GM21529 (cell line): ENCODE data around the gene GGT5.
"Not testable (repeated sequence)": the region's sequence is repeated elsewhere in the genome, so short reads cannot be mapped to it uniquely, and the experiment has no call there.

Experiments
- ATAC-seq: cut with Tn5 transposase; IDR thresholded peaks from one replicate; pipeline ENCODE4 v1.9.1; 2021; ENCODE audit not compliant: unreplicated experiment

Gene GGT5

DNA sequence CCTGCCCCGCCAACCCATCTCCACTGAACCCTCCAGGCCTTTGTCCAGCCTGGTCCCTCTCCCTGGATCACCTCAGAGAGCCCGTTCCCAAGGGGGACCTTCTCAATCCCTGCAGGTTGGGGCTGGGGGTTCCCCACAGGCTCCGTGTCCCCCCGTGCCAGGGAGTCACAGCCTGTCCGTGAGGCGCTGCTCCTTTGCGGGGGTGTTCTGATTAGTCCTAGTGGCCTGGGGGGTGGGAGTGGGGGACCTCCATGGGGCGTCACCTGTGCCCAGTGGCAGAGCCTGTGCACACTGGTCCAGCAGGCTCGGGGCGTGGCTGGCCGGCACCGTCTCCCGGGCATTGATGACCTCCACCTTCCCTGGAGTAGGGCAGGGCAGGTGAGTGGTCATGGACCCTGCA lies 11.6 kb downstream of the GGT5 start:
- ATAC-seq, result no peak

DNA sequence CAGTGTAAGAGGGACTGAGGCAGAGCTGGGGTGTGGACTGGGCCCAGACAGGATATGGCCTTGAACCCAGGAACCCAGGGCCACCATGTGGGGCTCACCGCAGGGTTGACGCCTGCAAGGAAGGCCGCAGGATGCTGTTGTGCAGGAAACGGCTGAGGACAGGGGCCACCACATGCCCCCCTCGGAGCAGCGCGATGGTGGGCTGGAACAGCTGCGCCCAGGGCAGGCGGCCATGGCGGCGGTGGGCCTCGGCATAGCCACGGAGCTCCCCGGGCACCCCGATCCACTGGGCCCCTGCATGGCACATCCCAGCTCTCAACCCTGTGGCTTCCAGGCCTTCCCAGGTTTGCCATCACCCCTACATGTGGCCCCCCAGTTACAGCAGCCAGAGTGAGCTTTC lies 12.2 kb downstream of the GGT5 start:
- no peak for ATAC-seq

DNA sequence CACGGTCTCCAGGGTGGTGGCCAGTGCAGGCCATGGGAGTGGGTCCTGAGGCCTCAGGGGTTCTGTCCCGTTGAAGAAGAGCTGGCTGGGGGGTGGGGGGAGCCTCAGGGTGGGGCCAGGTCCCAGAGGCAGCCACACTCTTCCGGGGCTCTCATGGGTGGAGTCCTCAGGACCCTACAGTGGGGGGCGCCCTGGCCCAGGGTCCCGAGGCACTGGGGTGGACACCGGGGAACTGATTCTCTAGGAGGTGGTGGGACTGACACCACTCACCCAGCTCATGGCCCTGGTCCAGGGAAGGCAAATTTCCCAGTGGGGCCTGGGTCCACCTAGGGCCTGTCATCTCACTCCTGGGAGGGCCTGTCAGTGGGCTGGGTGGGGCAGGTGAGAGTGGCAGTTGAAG lies 12.8 kb downstream of the GGT5 start:
- no peak for ATAC-seq

DNA sequence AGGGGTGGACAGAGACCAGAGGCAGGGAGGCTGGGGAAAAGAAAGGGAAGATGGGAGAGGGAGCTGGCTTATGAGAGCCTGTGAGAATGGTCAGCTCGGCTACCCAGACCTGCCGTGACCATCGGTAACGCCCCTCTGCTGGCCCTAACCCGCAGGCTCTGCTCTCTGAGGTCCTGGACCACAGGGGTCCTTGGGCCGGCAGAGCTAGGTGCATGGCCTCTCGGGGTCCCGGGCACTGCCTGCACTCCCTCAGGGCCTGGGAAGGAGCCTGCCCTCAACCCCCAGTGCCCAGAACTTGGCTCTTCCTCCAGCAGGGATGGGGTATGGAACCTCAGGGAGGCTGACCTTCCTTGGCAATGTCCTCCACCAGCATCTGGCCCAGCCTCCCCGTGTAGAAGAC lies 13.2 kb downstream of the GGT5 start:
- no peak for ATAC-seq

DNA sequence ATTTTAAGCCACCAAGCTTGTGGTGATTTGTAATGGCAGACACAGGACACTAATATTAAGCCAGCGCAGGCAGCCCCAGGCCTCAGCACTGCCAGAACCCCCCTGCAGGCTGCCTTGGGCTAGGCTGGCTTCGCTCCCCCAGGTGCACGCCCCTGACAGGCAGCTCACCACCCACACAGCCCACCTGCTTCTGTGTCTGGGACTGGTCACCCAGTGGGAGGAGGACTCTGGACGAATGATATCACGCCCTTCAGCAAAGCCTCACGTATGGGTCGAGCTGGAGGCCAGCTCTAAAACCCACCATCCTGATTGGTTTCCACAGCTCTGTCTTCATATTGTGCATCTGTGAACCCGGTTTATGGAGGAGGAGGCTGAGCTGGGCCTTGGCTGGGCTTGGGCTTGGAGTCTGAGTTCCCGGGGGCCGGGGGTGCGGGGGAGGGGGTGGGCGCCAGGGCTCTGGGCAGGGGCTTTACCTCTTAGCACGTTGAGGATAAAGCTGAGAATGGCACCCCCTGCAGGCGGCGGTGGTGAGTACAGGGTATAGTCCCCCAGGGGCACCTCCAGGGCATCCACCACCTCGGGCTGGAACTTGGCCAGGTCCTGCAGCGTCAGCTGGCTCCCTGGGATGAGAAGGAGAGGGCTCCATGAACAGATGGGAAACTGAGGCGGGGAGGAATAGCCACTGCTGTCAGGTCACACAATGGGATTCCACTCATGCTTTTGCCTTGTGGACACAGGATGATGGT lies 13.8 kb downstream of the GGT5 start:
- ATAC-seq, result no peak

DNA sequence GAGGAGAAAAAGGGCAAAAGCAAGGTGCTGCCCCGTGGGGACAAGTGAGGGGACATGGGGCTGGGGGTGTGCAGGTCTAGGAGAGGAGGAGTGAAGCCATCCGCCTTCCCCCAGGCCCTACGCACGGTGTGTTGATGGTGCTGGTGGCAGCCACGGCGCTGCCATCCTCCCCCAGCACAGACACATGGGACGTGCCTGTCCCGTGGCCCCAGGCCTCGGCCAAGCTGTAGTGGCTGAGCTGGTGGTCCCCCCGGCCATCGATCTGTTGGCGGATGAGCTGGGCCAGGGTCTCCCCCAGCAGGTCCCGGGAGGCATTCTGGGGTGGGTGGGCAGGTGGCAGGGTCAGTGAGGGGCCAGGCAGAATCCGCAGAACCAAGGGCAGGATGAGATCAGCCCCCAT lies 18.9 kb downstream of the GGT5 start:
- ATAC-seq, result no peak

DNA sequence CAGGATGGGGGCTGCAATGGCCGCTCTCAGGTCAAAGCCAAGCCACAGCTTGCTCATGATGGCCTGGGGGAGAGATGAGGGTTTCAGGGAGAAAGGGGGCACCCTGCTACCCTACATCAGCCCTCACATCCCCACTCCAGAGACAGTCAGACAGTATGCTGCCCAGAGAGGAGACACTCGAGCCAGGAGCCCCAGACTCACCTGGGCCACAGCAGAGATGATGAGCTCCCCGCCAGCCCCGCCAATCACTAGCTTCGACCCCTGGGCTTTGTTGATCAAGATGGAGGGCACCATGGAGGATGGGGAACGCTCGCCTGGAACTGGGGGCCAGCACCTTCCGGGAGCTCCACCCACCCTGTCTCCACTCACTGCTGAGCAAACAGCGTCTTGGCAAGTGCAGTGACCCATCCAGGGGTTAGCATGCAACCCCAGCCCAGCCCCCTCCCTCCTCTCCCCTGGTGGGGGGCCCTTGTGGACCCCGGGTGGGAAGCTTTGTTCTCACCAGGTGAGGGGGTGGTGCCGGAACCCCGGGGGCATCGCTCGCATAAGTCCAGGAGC lies 19.8 kb downstream of the GGT5 start:
- no peak for ATAC-seq

DNA sequence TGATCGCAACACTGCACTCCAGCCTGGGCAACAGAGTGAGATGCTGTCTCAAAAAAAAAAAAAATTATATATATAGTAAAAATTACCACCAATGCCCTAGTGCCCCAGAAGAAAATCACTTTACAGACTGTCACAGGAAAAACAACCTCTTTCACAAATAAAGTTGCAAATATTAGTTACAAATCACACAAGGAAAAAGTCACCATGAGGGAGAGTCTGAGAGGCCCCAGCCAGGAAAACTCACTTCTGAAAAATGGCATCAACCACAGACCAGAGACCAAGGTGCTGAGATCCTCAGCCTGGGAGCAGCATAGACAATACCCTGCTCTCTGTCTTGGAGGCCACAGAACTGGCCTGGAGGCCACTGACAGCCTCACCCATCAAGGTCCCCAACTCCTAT lies 20.4 kb downstream of the GGT5 start:
- ATAC-seq, result no peak

DNA sequence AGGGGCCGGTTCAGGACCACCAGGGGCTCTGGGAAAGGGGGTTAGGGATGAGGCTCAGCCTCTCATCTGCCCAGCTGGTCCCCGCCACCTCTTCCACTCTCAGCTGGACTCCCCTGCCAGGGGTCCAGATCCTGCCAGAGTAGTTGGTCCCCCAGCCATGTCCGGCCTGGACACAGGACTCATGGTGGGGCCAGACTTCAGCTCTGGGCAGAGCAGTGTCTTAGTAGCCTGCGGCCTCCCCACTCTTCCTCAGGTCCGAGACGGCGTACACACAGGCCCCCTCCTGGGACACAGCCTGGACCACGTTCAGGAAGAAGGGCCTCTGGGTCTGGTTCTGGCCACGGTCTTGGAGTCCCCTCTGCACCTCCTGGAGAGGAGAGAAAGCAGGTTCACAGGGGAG lies 25.1 kb downstream of the GGT5 start:
- no peak for ATAC-seq

DNA sequence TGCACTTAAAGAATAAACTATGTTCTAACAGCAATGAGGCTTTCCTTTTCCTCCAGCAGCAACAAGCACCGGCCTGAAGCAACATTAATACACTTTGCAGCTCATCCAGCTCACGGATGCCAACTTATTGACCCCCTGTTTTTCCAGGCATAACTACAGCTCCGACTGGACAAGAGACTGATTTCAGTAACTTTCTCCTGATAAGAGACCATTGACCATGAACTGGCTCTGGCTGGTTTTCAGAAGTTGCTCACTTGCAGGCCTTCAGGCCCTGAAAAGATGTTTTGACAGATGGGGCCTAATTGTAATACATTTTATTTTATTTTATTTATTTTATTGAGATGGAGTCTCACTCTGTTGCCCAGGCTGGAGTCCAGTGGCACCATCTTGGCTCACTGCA lies 27.5 kb downstream of the GGT5 start:
- ATAC-seq, result no peak

DNA sequence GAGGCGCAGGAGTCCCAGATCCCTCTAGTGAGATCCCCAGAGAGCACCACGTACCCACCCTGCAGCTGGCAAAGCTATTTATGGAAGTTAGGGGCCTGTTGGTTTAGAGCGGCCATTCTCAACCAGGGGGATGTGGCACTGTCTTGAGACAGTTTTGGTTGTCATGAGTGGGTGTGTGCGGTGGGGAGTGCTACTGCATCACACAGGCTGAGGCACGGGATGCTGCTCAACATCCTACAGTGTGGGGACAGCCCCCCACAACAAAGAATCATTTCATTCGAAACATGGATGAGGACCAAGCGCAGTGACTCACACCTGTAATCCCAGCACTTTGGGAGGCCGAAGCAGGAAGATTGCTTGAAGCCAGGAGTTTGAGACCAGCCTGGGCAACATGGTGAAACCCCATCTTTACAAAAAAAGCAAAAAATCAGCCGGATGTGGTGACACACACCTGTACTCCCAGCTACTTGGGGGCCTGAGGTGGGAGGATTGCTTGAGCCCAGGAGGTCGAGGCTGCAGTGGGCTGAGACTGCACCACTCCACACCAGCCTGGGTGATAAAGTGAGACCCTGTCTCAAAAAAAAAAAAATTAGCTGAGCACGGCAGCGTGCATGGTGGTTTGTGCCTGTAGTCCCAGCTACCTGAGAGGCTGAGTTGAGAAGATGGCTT lies 28.2 kb downstream of the GGT5 start:
- ATAC-seq, result no peak

DNA sequence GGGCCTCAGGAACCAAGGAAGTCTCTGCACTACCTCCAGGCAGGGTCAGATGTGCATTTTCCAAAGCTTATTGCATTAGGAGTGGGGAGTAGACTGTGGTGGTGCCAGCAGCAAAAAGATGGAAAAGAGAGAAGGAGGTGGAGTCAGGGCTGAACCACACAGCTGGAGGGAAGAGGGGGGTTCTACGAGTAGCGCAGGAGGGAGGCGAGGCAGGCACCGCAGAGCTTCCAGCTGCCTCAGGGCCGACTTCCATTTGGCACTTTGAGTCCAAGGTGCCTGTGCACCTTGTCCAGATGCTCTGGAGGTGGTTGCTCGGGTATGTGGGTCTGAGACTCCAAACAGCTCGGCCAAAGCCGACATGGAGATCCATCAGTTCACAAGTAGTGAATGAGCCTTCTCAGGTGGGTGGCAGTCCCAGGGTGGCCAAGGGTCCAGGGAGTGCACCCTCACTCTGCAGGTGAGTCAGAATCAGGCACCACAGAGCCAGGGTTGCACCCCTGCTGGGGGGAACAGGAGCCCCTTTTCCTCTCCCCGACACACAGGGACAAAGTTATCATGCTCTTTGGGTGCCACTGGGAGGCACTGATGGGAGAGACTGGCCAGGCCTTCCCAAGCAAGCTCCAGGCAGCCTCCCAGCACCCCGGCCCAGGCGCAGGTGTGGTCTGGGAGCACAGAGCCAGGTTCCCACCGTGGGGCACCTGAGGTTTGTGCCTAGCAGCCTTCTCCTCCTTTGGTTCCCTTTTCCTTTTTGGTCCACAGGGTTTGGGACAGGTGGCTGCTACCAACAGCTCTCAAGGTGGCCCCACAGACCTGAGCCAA lies 30.2 kb downstream of the GGT5 start:
- no peak for ATAC-seq

DNA sequence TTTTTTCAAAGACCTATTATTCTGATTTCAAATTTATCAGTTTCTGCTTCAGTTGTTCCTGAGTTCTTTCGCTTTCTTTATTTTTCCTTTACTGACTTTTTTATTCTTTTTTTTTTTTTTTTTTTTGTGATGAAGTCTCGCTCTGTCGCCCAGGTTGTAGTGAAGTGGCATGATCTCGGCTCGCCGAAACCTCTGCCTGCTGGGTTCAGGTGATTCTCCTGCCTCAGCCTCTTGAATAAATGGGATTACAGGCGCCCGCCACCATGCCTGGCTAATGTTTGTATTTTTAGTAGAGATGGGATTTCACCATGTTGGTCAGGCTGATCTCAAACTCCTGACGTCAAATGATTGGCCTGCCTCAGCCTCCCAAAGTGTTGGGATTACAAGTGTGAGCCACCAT lies 31.8 kb downstream of the GGT5 start:
- not testable (repeated sequence) for ATAC-seq

DNA sequence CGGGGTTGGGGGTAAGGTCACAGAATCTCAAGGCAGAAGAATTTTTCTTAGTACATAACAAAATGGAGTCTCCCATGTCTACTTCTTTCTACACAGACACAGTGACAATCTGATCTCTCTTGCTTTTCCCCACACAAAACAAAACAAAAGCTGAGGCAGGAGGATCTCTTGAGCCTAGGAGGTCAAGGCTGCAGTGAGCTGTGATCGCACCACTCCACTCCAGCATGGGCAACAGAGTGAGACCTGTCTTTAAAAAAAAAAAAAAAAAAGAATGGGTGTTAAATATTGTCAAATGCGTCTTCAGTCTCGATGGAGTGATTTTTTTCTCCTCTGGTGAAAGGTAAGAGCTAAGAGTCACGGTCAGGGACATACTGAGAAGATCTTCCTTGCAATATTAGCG lies 33.2 kb downstream of the GGT5 start:
- not testable (repeated sequence) for ATAC-seq

DNA sequence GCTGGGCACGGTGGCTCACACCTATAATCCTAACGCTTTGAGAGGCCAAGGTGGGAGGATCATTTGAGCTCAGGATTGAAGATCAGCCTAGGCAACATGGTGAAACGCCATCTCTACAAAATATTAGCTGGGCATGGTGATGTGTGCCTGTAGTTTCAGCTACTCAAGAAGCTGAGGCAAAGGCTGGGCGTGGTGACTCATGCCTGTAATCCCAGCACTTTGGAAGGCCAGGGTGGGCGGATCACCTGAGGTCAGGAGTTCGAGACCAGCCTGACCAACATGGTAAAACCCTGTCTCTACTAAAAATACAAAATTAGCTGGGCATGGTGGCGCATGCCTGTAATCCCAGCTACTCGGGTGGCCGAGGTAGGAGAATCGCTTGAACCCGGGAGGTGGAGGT lies 34.5 kb downstream of the GGT5 start:
- not testable (repeated sequence) for ATAC-seq

DNA sequence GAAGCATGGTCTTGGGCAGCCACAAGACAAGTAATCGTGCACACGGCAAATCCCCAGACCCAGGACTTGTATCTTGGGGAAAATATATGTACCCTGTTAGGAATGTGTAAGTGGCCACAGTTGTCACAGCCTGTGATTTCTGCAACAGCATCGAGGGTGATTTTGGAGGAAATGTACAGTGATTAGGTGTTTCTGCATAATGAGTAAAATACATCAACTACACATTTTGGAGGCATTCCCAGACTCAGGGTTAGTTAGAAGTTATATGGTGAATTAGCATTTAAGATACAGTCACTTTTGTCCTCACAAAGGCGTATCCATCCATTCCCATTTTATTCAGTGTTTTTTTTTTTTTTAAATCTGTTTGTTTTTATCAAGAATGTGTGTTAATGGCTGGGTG lies 35.2 kb downstream of the GGT5 start:
- no peak for ATAC-seq

DNA sequence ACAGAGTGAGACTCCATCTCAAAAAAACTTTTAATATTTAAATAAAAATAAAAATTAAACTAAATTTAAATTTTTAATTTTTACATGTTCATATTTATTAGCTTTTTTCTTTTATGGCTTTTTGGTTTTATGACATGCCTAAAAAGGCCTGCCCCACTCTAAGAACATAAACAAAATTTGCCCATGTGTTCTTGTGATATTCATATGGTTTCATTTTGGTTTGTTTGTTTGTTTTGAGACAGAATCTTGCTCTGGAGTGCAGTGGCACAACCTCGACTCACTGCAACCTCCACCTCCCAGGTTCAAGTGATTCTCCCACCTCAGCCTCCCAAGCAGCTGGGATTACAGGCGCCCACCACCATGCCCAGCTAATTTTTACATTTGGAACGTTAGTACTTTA lies 35.9 kb downstream of the GGT5 start:
- ATAC-seq, result no peak

DNA sequence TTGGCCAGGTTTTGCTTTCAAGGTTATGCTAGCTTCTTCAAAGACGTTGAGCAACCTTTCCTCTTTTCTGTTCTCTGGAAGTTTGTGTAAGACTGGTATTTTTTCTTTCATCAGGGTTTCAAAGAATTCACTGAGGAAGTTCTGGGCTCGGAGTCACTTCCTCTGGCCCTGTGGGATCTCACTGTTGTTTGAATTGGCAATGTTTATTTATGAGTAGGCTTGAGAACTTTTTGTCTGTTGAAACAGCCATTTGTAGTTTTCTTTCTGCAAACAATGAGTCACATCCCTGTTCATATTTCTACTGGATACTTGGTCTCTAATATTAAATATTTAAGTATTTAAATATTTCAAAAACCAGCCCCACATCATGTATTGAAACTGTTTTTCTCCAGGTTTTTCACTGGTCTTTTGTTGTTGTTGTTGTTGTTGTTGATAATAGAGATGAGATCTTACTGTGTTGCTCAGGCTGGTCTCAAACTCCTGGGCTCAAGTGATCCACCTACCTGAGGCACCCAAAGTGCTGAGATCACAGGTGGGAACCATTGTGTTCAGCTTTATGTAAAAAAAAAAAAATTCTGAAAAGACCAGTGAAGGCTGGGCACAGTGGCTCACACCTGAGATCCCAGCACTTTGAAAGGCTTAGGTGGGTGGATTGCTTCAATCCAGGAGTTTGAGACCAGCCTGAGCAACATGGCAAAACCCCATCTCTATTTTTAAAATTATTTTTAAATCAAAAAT lies 36.7 kb downstream of the GGT5 start:
- no peak for ATAC-seq

DNA sequence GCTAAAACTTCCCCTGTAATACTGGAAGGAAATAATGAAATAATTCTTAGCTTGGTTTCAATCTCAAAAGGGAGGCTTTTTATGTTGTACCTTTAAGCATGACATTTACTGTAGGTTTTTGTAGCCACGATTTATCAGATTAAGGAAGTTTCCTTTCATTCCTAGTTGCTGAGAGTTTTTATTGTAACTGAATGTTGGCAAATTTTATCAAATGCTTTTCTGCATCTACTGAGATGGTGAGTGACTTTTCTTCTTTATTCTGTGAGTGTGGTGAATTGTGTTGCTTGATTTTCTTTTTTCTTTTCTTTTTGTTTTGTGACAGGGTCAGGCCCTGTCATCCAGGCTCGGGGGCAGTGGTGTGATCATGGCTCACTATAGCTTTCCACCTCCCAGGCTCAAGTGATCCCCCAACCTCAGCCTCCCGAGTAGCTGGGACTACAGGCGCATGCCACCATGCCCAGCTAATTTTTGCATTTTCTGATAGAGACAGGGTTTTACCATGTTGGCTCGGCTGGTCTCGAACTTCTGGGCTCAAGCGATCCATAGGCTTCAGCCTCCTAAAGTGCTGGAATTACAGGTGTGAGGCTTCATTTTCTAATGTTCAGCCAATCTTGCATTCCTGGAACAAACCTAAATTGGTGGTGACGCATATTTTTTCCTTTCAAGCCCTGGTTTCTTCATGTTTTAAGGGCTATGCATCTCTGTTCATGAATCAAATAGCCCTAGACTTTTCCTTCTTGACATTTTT lies 37.4 kb downstream of the GGT5 start:
- no peak for ATAC-seq
